GM23338 (cell line): ENCODE measurements around the gene SEC24C. TPM values are rescaled to one million over a fixed set of nuclear protein-coding genes. Genes with fewer than 3 reads are reported as not detected.
A peak's percentile ranks its signal among the peaks of the same experiment; 100 is the strongest.

Experiments used
- ATAC-seq: fragments of 200-7000 bp; cut with Tn5 transposase; 3 replicates; pipeline ENCODE4 v1.9.1; 2020
- DNase-seq: peaks from one replicate; pipeline ENCODE4 v3.0.0-alpha.2; 2015; ENCODE audit warnings: low spot score
- H2AFZ ChIP-seq: fragments of 200-600 bp; sonication (generic); 2 replicates; pipeline ENCODE4 v1.8.0; 2016; ENCODE audit warnings: antibody characterized with exemption, mild to moderate bottlenecking, moderate library complexity
- H3F3A ChIP-seq: fragments of 200-600 bp; sonication (generic); replicated peaks from 2 replicates; pipeline ENCODE4 v1.8.0; 2017; ENCODE audit warnings: antibody characterized with exemption, mixed run types, low read depth
- H3K27ac ChIP-seq: fragments of 200-600 bp; sonication (generic); 2 replicates; pipeline ENCODE4 v1.6.1; 2016; ENCODE audit warnings: low read depth
- H3K27me3 ChIP-seq: fragments of 200-600 bp; sonication (generic); 2 replicates; pipeline ENCODE4 v1.8.0; 2016; ENCODE audit warnings: mild to moderate bottlenecking, mixed run types, moderate library complexity; ENCODE audit not compliant: insufficient read depth
- H3K36me3 ChIP-seq: fragments of 200-600 bp; sonication (generic); 2 replicates; pipeline ENCODE4 v1.8.0; 2016; ENCODE audit warnings: mild to moderate bottlenecking; ENCODE audit not compliant: insufficient read depth
- H3K4me1 ChIP-seq: fragments of 200-600 bp; sonication (generic); 2 replicates; pipeline ENCODE4 v1.8.0; 2016; ENCODE audit warnings: mild to moderate bottlenecking, moderate library complexity; ENCODE audit not compliant: insufficient read depth
- H3K4me2 ChIP-seq: fragments of 200-600 bp; sonication (generic); 2 replicates; pipeline ENCODE4 v1.7.1; 2017; ENCODE audit warnings: mixed run types
- H3K4me3 ChIP-seq: fragments of 200-600 bp; sonication (generic); 2 replicates; pipeline ENCODE4 v1.6.1; 2016; ENCODE audit warnings: mixed run types
- H3K79me2 ChIP-seq: fragments of 200-600 bp; sonication (generic); replicated peaks from 2 replicates; pipeline ENCODE4 v1.8.0; 2017; ENCODE audit warnings: mild to moderate bottlenecking; ENCODE audit not compliant: insufficient read depth
- H3K9me2 ChIP-seq: fragments of 200-600 bp; sonication (generic); 2 replicates; pipeline ENCODE4 v1.8.0; 2017; ENCODE audit not compliant: insufficient read depth
- H4K20me1 ChIP-seq: fragments of 200-600 bp; sonication (generic); replicated peaks from 2 replicates; pipeline ENCODE4 v1.8.0; 2017; ENCODE audit warnings: mild to moderate bottlenecking; ENCODE audit not compliant: insufficient read depth
- H3K27ac Mint-ChIP-seq: 2 replicates; pipeline ENCODE4 v1.8.0; 2020; ENCODE audit warnings: inconsistent platforms, mild to moderate bottlenecking, moderate library complexity, mixed read lengths
- H3K27me3 Mint-ChIP-seq: 3 replicates; pipeline ENCODE4 v1.8.0; 2022; ENCODE audit warnings: low read depth, mild to moderate bottlenecking, moderate library complexity, mixed read lengths, inconsistent platforms; ENCODE audit not compliant: insufficient read depth, poor library complexity
- H3K36me3 Mint-ChIP-seq: 3 replicates; pipeline ENCODE4 v1.8.0; 2021; ENCODE audit warnings: low read depth, mild to moderate bottlenecking, inconsistent platforms, moderate library complexity, mixed read lengths
- H3K4me1 Mint-ChIP-seq: 3 replicates; pipeline ENCODE4 v1.8.0; 2020; ENCODE audit warnings: mild to moderate bottlenecking, inconsistent platforms, mixed read lengths
- H3K4me3 Mint-ChIP-seq: 3 replicates; pipeline ENCODE4 v1.8.0; 2021; ENCODE audit warnings: moderate library complexity, mild to moderate bottlenecking, inconsistent platforms, mixed read lengths
- H3K9me3 Mint-ChIP-seq: 3 replicates; pipeline ENCODE4 v1.8.0; 2020; ENCODE audit warnings: moderate library complexity, mild to moderate bottlenecking, inconsistent platforms, mixed read lengths
- CREB1 ChIP-seq: fragments of 250-450 bp; sonication (Bioruptor Pico); IDR thresholded peaks from 2 replicates; pipeline ENCODE4 v1.5.0; 2020; ENCODE audit warnings: low read depth, mild to moderate bottlenecking, moderate library complexity
- CTCF ChIP-seq, 2 experiments: fragments of 200-600 bp in 1 of 2; sonication (generic) in 1 of 2; conservative IDR thresholded peaks; 2 replicates each; pipeline versions ENCODE4 v1.5.1 to v1.6.1; 2016 to 2017; ENCODE audit warnings: antibody characterized with exemption in 2 of 2, low read depth in 2 of 2, mild to moderate bottlenecking in 2 of 2, moderate library complexity in 1 of 2
- ETS1 ChIP-seq: IDR thresholded peaks from 2 replicates; pipeline ENCODE4 v1.6.1; 2016; ENCODE audit warnings: antibody characterized with exemption
- EZH2 ChIP-seq: fragments of 200-600 bp; sonication (generic); IDR thresholded peaks from one replicate; pipeline ENCODE4 v1.8.0; 2017; ENCODE audit warnings: antibody characterized with exemption, mild to moderate bottlenecking, low read depth; ENCODE audit not compliant: unreplicated experiment
- JUNB ChIP-seq: IDR thresholded peaks from one replicate; pipeline ENCODE4 v1.6.1; 2016; ENCODE audit warnings: antibody characterized with exemption; ENCODE audit not compliant: unreplicated experiment
- NANOG ChIP-seq: IDR thresholded peaks from 2 replicates; pipeline ENCODE4 v1.6.1; 2016; ENCODE audit warnings: antibody characterized with exemption, borderline replicate concordance
- POLR2AphosphoS5 ChIP-seq: IDR thresholded peaks from 2 replicates; pipeline ENCODE4 v1.6.1; 2016; ENCODE audit warnings: antibody characterized with exemption, low read depth
- STAT1 ChIP-seq: IDR thresholded peaks from one replicate; pipeline ENCODE4 v1.6.1; 2016; ENCODE audit warnings: antibody characterized with exemption; ENCODE audit not compliant: unreplicated experiment
- ZNF462 ChIP-seq: fragments of 250-450 bp; sonication (Bioruptor Pico); IDR thresholded peaks from 2 replicates; pipeline ENCODE4 v1.5.0; 2020; ENCODE audit warnings: mild to moderate bottlenecking, moderate library complexity
- polyA plus RNA-seq: library from polyadenylated mRNA; unstranded; fragments of >200 nt; fragmentation: Nextera tagmentation; extraction: Ambion mirVana; gene quantifications from 2 replicates; pipeline ENCODE4 v1.2.1, GENCODE V29; 2016
- total RNA-seq: library from RNA; depleted of rRNA; stranded (reverse); fragments of >200 nt; shearing (Covaris generic); gene quantifications from 2 replicates; pipeline ENCODE4 v1.2.3, GENCODE V29; 2014

The SEC24C gene
- total and polyA plus RNA-seq, 2 experiments from 2014 or later: 16.9 to 64.2 TPM

GRCh38 chr10:73782749-73783085 is 38.5 kb downstream of the SEC24C start (continued):
- no peak for TF ChIP-seq ZNF462 (CRISPR knock-in tag)
- no peak for TF ChIP-seq JUNB
- no peak for TF ChIP-seq CTCF (conservative IDR thresholded peaks at IDR 0.05; ENCODE audit: low read depth in 2 of 2)
- TF ChIP-seq POLR2AphosphoS5: no peak
- TF ChIP-seq EZH2: no peak
- no peak for TF ChIP-seq STAT1

GRCh38 chr10:73785211-73785720 is 41.1 kb downstream of the SEC24C start, which contains the start of gene ZSWIM8:
Gene ZSWIM8 (plus strand): TSS chr10:73785606. CDS start chr10:73785879, 273 bp downstream.
- Mint-ChIP-seq H3K36me3 (peaks cover 13% of the 10 kb centered on the region), H3K4me1 (peaks cover 24% of the 10 kb centered on the region), H3K27me3 (peaks cover 14% of the 10 kb centered on the region), H3K9me3 (no peaks in the 10 kb centered on the region), H3K4me3 (peak within 1 kb of the TSS; percentile 100), H3K27ac (peak within 1 kb of the TSS; percentile 97)
- H3K27ac ChIP-seq: no peak within 1 kb of the TSS
- H2AFZ ChIP-seq: peak within 1 kb of the TSS; percentile 83; the same call in 1 of the 2 replicates
- no peaks in the 10 kb centered on the region for H3K36me3 ChIP-seq
- H3F3A ChIP-seq: peaks cover 13% of the 10 kb centered on the region; the same call in 1 of the 2 replicates
- H4K20me1 ChIP-seq: peaks cover 19% of the 10 kb centered on the region
- TF ChIP-seq CREB1 (peak; percentile 35), NANOG (no peak), ETS1 (peak; percentile 93), POLR2AphosphoS5 (peak; percentile 53)
- DNase-seq (peak; percentile 98), ATAC-seq (peak; percentile 88)
- H3K4me2 ChIP-seq: peak within 1 kb of the TSS; percentile 99
- no peaks in the 10 kb centered on the region for H3K9me2 ChIP-seq
- peak within 1 kb of the TSS; percentile 57 for H3K4me3 ChIP-seq
- no peaks in the 10 kb centered on the region for H3K27me3 ChIP-seq
- H3K79me2 ChIP-seq: peaks cover 53% of the 10 kb centered on the region
- peaks cover 17% of the 10 kb centered on the region for H3K4me1 ChIP-seq
